Measurements from ENCODE around the gene LLGL1.
A peak's percentile ranks its signal among the peaks of the same experiment; 100 is the strongest.

GRCh38 chr17:18187821-18188761, 37.3 kb upstream of the LLGL1 start:
- TF ChIP-seq GLIS3 (CRISPR knock-in tag; IDR thresholded peaks at IDR 0.05) (no peak), POU6F1 (CRISPR knock-in tag; IDR thresholded peaks at IDR 0.05; ENCODE audit: borderline replicate concordance, low read depth) (no peak), PATZ1 (CRISPR knock-in tag; IDR thresholded peaks at IDR 0.05; ENCODE audit: borderline replicate concordance) (no peak), SNAI2 (CRISPR knock-in tag; IDR thresholded peaks at IDR 0.05) (no peak), TCF4 (CRISPR knock-in tag; IDR thresholded peaks at IDR 0.05; ENCODE audit: borderline replicate concordance) (peak; percentile 35; the same call in 1 of the 2 replicates), ZFP3 (CRISPR knock-in tag; IDR thresholded peaks at IDR 0.05) (0 out of 2 replicates have a peak, but pooled peaks have one; percentile 40), TOX (CRISPR knock-in tag; IDR thresholded peaks at IDR 0.05; ENCODE audit: borderline replicate concordance) (no peak), PPARA (CRISPR knock-in tag; IDR thresholded peaks at IDR 0.05; ENCODE audit: borderline replicate concordance) (no peak), ZC3H10 (CRISPR knock-in tag; IDR thresholded peaks at IDR 0.05) (no peak), ZFP30 (CRISPR knock-in tag; IDR thresholded peaks at IDR 0.05) (no peak), CSDC2 (CRISPR knock-in tag; IDR thresholded peaks at IDR 0.05) (no peak), ESRRG (CRISPR knock-in tag; IDR thresholded peaks at IDR 0.05) (no peak), TSHZ2 (CRISPR knock-in tag; IDR thresholded peaks at IDR 0.05) (0 out of 2 replicates have a peak, but pooled peaks have one; percentile 32)
- TF ChIP-seq, protein P1, sequence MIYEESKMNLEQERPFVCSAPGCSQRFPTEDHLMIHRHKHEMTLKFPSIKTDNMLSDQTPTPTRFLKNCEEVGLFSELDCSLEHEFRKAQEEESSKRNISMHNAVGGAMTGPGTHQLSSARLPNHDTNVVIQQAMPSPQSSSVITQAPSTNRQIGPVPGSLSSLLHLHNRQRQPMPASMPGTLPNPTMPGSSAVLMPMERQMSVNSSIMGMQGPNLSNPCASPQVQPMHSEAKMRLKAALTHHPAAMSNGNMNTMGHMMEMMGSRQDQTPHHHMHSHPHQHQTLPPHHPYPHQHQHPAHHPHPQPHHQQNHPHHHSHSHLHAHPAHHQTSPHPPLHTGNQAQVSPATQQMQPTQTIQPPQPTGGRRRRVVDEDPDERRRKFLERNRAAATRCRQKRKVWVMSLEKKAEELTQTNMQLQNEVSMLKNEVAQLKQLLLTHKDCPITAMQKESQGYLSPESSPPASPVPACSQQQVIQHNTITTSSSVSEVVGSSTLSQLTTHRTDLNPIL (CRISPR knock-in tag; IDR thresholded peaks at IDR 0.05; ENCODE audit: low read depth) = no peak
